Suprapubic skin (tissue), 4 donors: Measurements from ENCODE around the gene PPARGC1A. TPM values are rescaled to one million over a fixed set of nuclear protein-coding genes. Genes with fewer than 3 reads are reported as not detected.

Experiments used
- DNase-seq, 2 donors: peaks; one replicate each; pipeline ENCODE4 v3.0.0-alpha.2; 2019; ENCODE audit warnings: low spot score in 2 of 2
- H3K27ac ChIP-seq: fragments of 200-600 bp; sonication (generic); one replicate; pipeline ENCODE4 v1.5.1; 2019
- H3K27me3 ChIP-seq: fragments of 200-600 bp; sonication (generic); one replicate; pipeline ENCODE4 v1.5.1; 2019
- H3K36me3 ChIP-seq: fragments of 200-600 bp; sonication (generic); one replicate; pipeline ENCODE4 v1.5.1; 2019
- H3K4me1 ChIP-seq: fragments of 200-600 bp; sonication (generic); one replicate; pipeline ENCODE4 v1.5.1; 2019
- H3K4me3 ChIP-seq: fragments of 200-600 bp; sonication (generic); one replicate; pipeline ENCODE4 v1.5.1; 2019; ENCODE audit warnings: mild to moderate bottlenecking
- H3K9me3 ChIP-seq: fragments of 200-600 bp; sonication (generic); one replicate; pipeline ENCODE4 v1.5.1; 2019
- CTCF ChIP-seq, 2 donors: fragments of 200-600 bp in 1 of 2; fragments of 450-650 bp in 1 of 2; sonication (generic) in 1 of 2; IDR thresholded peaks; one replicate each; pipeline ENCODE4 v1.5.1; 2016 to 2019; ENCODE audit warnings: antibody characterized with exemption in 2 of 2, mild to moderate bottlenecking in 1 of 2, moderate library complexity in 1 of 2
- EP300 ChIP-seq: sonication (generic); formaldehyde crosslinking; IDR thresholded peaks from one replicate; pipeline ENCODE4 v1.6.1; 2017; ENCODE audit warnings: antibody characterized with exemption
- POLR2A ChIP-seq, 2 donors: fragments of 450-650 bp; IDR thresholded peaks; one replicate each; pipeline ENCODE4 v1.6.1; 2017; ENCODE audit warnings: antibody characterized with exemption in 2 of 2, mild to moderate bottlenecking in 2 of 2, moderate library complexity in 2 of 2
- POLR2AphosphoS5 ChIP-seq, 3 donors: sonication (generic); formaldehyde crosslinking; IDR thresholded peaks; one replicate each; pipeline ENCODE4 v1.6.1; 2017; ENCODE audit warnings: antibody characterized with exemption in 3 of 3
- WGBS: methylation state at CpG from one replicate; pipeline ENCODE4 v1.1.5; 2018; 5-methylcytosine and 5-hydroxymethylcytosine counted together
- total RNA-seq, 4 donors: library from RNA; depleted of rRNA; stranded (reverse); fragments of >200 nt; gene quantifications; one replicate each; pipeline ENCODE4 v1.1.0, GENCODE V29; 2016

Gene PPARGC1A
- total RNA-seq, 4 donors from 2014 or later = 10.5 to 33.4 (median 13.2) TPM

- Histone ChIP-seq H3K4me3 (no peak overlapping the region), H3K9me3 (no peaks in the 10 kb centered on the region), H3K36me3 (peaks cover 4% of the 10 kb centered on the region), H3K27ac (no peak overlapping the region), H3K27me3 (no peaks in the 10 kb centered on the region), H3K4me1 (no peaks in the 10 kb centered on the region)
- no peak for TF ChIP-seq POLR2A (IDR thresholded peaks at IDR 0.05)
- no peak for TF ChIP-seq EP300
- TF ChIP-seq CTCF (IDR thresholded peaks at IDR 0.05) = no peak
- WGBS = 89% methylated on average over 2 of the region's 2 CpGs
- no peak for DNase-seq
Observed at GRCh38 chr4:23811161-23811560, 78.7 kb downstream of the PPARGC1A start.

DNA sequence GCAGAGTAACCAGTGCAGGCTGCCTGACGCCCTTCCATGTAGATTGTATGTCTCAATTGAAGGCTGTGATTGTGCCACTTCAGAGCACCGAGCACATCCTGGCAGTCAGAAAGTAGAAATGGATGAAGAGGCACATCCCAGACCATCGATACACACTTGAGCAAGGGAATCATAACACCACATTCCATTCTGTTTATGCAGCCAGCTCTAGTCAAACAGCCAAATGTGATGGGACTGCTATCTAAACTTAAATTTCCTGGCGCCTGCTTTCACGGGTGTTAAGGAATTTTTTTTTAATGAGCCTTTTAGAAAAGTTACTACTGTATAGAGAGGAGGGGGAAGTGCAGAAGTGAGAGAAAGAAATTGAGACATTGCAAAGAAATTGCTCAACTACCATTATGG is 84.4 kb downstream of the PPARGC1A start:
- no peak overlapping the region for H3K27ac ChIP-seq
- no peaks in the 10 kb centered on the region for H3K36me3 ChIP-seq
- H3K27me3 ChIP-seq = no peaks in the 10 kb centered on the region
- no peak overlapping the region for H3K4me3 ChIP-seq
- DNase-seq = no peak
- 83% methylated on average over 5 of the region's 5 CpGs for WGBS
- TF ChIP-seq EP300 (no peak), POLR2A (IDR thresholded peaks at IDR 0.05) (no peak), CTCF (IDR thresholded peaks at IDR 0.05) (no peak), POLR2AphosphoS5 (IDR thresholded peaks at IDR 0.05) (no peak)
- H3K9me3 ChIP-seq = no peaks in the 10 kb centered on the region
- H3K4me1 ChIP-seq = no peaks in the 10 kb centered on the region

DNA sequence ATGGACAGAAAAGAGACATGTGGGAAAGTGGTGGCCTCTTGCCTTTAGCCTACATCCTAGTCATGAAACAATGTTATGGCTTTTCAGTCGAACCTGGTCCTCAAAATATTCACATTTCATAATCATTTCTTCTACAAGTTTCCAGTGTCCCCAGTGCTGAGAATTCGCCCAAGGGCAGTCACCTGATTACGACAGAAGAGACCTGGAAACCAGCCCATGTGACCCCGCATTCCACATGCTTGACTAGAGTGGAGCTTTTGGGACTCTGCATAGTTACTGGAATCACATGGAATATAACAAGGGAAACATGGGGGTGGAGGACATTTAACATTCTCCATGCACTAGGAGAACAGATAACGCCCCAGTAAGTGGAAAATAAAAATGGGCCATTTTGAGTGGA is 100.1 kb downstream of the PPARGC1A start:
- H3K27ac ChIP-seq = no peak overlapping the region
- TF ChIP-seq POLR2AphosphoS5 (IDR thresholded peaks at IDR 0.05) (no peak), EP300 (no peak), POLR2A (IDR thresholded peaks at IDR 0.05) (no peak), CTCF (IDR thresholded peaks at IDR 0.05) (no peak)
- peak in 1 of 2 donors; percentile 66 for DNase-seq
- WGBS = 65% methylated on average over 5 of the region's 5 CpGs
- H3K4me1 ChIP-seq = no peaks in the 10 kb centered on the region
- no peaks in the 10 kb centered on the region for H3K9me3 ChIP-seq
- H3K27me3 ChIP-seq = no peaks in the 10 kb centered on the region
- H3K36me3 ChIP-seq = no peaks in the 10 kb centered on the region
- H3K4me3 ChIP-seq = no peak overlapping the region

DNA sequence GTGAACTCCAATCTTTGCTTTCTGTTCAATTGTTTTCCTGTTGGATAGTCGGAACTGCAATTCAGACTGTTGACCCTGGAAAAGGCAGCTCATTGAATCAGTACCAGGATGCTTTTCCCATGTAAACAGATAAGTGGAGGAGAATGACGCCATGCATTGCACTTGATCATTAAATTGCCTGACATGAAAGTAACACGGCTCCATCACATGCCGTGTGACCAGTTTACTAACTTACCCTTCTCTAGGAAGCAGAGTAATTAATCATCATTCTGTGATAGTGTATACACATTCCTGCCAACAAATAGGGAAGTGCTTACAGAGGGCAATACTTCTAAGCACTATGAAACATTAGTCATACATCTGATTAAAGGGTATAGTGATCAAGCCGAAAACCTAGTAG is 101.4 kb downstream of the PPARGC1A start:
- peak overlapping the region; percentile 3 for H3K27ac ChIP-seq
- no peaks in the 10 kb centered on the region for H3K27me3 ChIP-seq
- no peak overlapping the region for H3K4me3 ChIP-seq
- DNase-seq = no peak
- WGBS = 44% methylated on average over 5 of the region's 5 CpGs
- no peaks in the 10 kb centered on the region for H3K36me3 ChIP-seq
- no peaks in the 10 kb centered on the region for H3K9me3 ChIP-seq
- no peak for TF ChIP-seq CTCF (IDR thresholded peaks at IDR 0.05)
- no peak for TF ChIP-seq EP300
- TF ChIP-seq POLR2A (IDR thresholded peaks at IDR 0.05) = no peak
- TF ChIP-seq POLR2AphosphoS5 (IDR thresholded peaks at IDR 0.05) = no peak
- no peaks in the 10 kb centered on the region for H3K4me1 ChIP-seq

GRCh38 chr4:23788027-23788426 is 101.8 kb downstream of the PPARGC1A start:
- DNase-seq = no peak
- Histone ChIP-seq H3K9me3 (no peaks in the 10 kb centered on the region), H3K4me1 (no peaks in the 10 kb centered on the region), H3K36me3 (no peaks in the 10 kb centered on the region), H3K27ac (no peak overlapping the region), H3K27me3 (no peaks in the 10 kb centered on the region), H3K4me3 (no peak overlapping the region)
- TF ChIP-seq EP300 (no peak), POLR2A (IDR thresholded peaks at IDR 0.05) (no peak), CTCF (IDR thresholded peaks at IDR 0.05) (no peak), POLR2AphosphoS5 (IDR thresholded peaks at IDR 0.05) (no peak)
- 73% methylated on average over 3 of the region's 3 CpGs for whole genome bisulfite sequencing
